Neuronal stem cell (in vitro differentiated cells): ENCODE data around the gene SPIB.

ENCODE experiments used
- DNase-seq: peaks from one replicate; pipeline ENCODE4 v3.0.0-alpha.2; 2013; ENCODE audit warnings: low spot score
- H2AFZ ChIP-seq: one replicate; pipeline ENCODE4 v1.6.1; 2013; ENCODE audit warnings: mild to moderate bottlenecking, low read length, inconsistent platforms
- H2AK5ac ChIP-seq: 2 replicates; pipeline ENCODE4 v1.6.1; 2013; ENCODE audit warnings: low read depth, mild to moderate bottlenecking, inconsistent platforms, low read length, moderate library complexity, mixed read lengths
- H2BK120ac ChIP-seq: 2 replicates; pipeline ENCODE4 v1.6.1; 2013; ENCODE audit warnings: low read depth, mild to moderate bottlenecking, inconsistent platforms, low read length, moderate library complexity, mixed read lengths
- H2BK12ac ChIP-seq: one replicate; pipeline ENCODE4 v1.6.1; 2013; ENCODE audit warnings: low read length, inconsistent platforms
- H2BK15ac ChIP-seq: 2 replicates; pipeline ENCODE4 v1.6.1; 2013; ENCODE audit warnings: mild to moderate bottlenecking, low read length, inconsistent platforms, mixed read lengths
- H2BK5ac ChIP-seq: one replicate; pipeline ENCODE4 v1.6.1; 2013; ENCODE audit warnings: inconsistent platforms, mild to moderate bottlenecking, low read length, moderate library complexity
- H3K14ac ChIP-seq: one replicate; pipeline ENCODE4 v1.6.1; 2013; ENCODE audit warnings: low read length, inconsistent platforms
- H3K18ac ChIP-seq: 2 replicates; pipeline ENCODE4 v1.6.1; 2013; ENCODE audit warnings: low read length, inconsistent platforms
- H3K23ac ChIP-seq: 2 replicates; pipeline ENCODE4 v1.6.1; 2013; ENCODE audit warnings: low read depth, mild to moderate bottlenecking, mixed read lengths, low read length, inconsistent platforms; ENCODE audit not compliant: poor library complexity
- H3K27ac ChIP-seq: replicated peaks from 3 replicates; pipeline ENCODE4 v1.5.1; 2013; ENCODE audit warnings: low read length, inconsistent platforms
- H3K27me3 ChIP-seq, 3 experiments: 2 replicates each; pipeline ENCODE4 v1.6.1; 2013; ENCODE audit warnings: low read length in 3 of 3, mild to moderate bottlenecking in 2 of 3, inconsistent platforms in 1 of 3, low read depth in 1 of 3, mixed read lengths in 1 of 3, moderate library complexity in 1 of 3; ENCODE audit not compliant: control insufficient read depth in 3 of 3, insufficient read depth in 3 of 3
- H3K36me3 ChIP-seq, 2 donors: replicated peaks in 1 of 2; 2 replicates each; pipeline ENCODE4 v1.6.1; 2013; ENCODE audit warnings: low read length in 2 of 2; ENCODE audit not compliant: control insufficient read depth in 2 of 2, insufficient read depth in 2 of 2
- H3K4ac ChIP-seq: 2 replicates; pipeline ENCODE4 v1.6.1; 2013; ENCODE audit warnings: inconsistent platforms, mild to moderate bottlenecking, low read length, moderate library complexity
- H3K4me1 ChIP-seq, 2 donors: 1 replicate in 1 of 2; 2 replicates in 1 of 2; pipeline ENCODE4 v1.6.1; 2013; ENCODE audit warnings: low read length in 2 of 2, low read depth in 1 of 2; ENCODE audit not compliant: control insufficient read depth in 2 of 2, insufficient read depth in 1 of 2
- H3K4me2 ChIP-seq: one replicate; pipeline ENCODE4 v1.6.1; 2013; ENCODE audit warnings: mild to moderate bottlenecking, low read length, inconsistent platforms; ENCODE audit not compliant: insufficient read depth, poor library complexity, severe bottlenecking
- H3K4me3 ChIP-seq, 2 donors: 2 replicates each; pipeline ENCODE4 v1.5.1; 2013; ENCODE audit warnings: low read length in 2 of 2, mild to moderate bottlenecking in 2 of 2, inconsistent platforms in 1 of 2, moderate library complexity in 1 of 2
- H3K79me1 ChIP-seq: one replicate; pipeline ENCODE4 v1.6.1; 2013; ENCODE audit warnings: low read depth, mild to moderate bottlenecking, inconsistent platforms, low read length, moderate library complexity
- H3K9ac ChIP-seq: one replicate; pipeline ENCODE4 v1.6.1; 2013; ENCODE audit warnings: mild to moderate bottlenecking, low read depth, low read length, inconsistent platforms; ENCODE audit not compliant: poor library complexity
- H3K9me3 ChIP-seq, 2 donors: replicated peaks in 1 of 2; 2 replicates each; pipeline versions ENCODE3 to v1.6.1; 2013; ENCODE audit warnings: low read length in 2 of 2, mild to moderate bottlenecking in 2 of 2, inconsistent platforms in 1 of 2, low read depth in 1 of 2, mixed read lengths in 1 of 2, moderate library complexity in 1 of 2; ENCODE audit not compliant: control insufficient read depth in 2 of 2, insufficient read depth in 1 of 2
- H4K8ac ChIP-seq: one replicate; pipeline ENCODE4 v1.6.1; 2013; ENCODE audit warnings: low read depth, mild to moderate bottlenecking, inconsistent platforms, low read length, moderate library complexity
- H4K91ac ChIP-seq: one replicate; pipeline ENCODE4 v1.6.1; 2013; ENCODE audit warnings: low read length, low read depth, mild to moderate bottlenecking, inconsistent platforms; ENCODE audit not compliant: poor library complexity
- WGBS, 2 donors: extraction: QIAGEN DNeasy Blood & Tissue Kit; methylation state at CpG; one replicate each; pipeline ENCODE4 v1.1.7; 2013; ENCODE audit warnings: missing lambda C conversion rate in 2 of 2, mixed read lengths in 1 of 2; ENCODE audit not compliant: insufficient read length in 2 of 2, insufficient replicate concordance in 1 of 2; ENCODE audit errors: extremely low coverage in 2 of 2; 5-methylcytosine and 5-hydroxymethylcytosine counted together

Gene SPIB

GRCh38 chr19:50383001-50383851, 35.5 kb upstream of the SPIB start:
- no CpG with 5 or more reads among the region's 21 CpGs for WGBS, 2 donors
- H3K4me1 ChIP-seq: peaks cover 8 to 12% of the 10 kb centered on the region in 2 donors
- H3K9ac ChIP-seq: peak overlapping the region; percentile 89
- peaks cover 52 to 68% of the 10 kb centered on the region in 2 donors for H3K36me3 ChIP-seq
- H3K14ac ChIP-seq: peak overlapping the region; percentile 31
- H3K9me3 ChIP-seq: no peaks in the 10 kb centered on the region
- peaks cover 17% of the 10 kb centered on the region for H3K79me1 ChIP-seq
- H3K23ac ChIP-seq: peak overlapping the region; percentile 98
- H3K4ac ChIP-seq: no peak overlapping the region
- H4K8ac ChIP-seq: peak overlapping the region; percentile 30
- H2BK5ac ChIP-seq: no peak overlapping the region
- H3K4me3 ChIP-seq: peak overlapping the region; percentile 70 to 75
- H3K4me2 ChIP-seq: peak overlapping the region; percentile 93
- no peak overlapping the region for H2AK5ac ChIP-seq
- peak overlapping the region; percentile 97 for H2AFZ ChIP-seq
- no peak overlapping the region for H2BK120ac ChIP-seq
- H4K91ac ChIP-seq: no peak overlapping the region
- H3K18ac ChIP-seq: no peak overlapping the region
- no peak overlapping the region for H2BK15ac ChIP-seq
- H3K27me3 ChIP-seq: peaks cover 0 to 2% (median 0%) of the 10 kb centered on the region in 3 experiments
- peak overlapping the region; percentile 55 for H3K27ac ChIP-seq
- H2BK12ac ChIP-seq: no peak overlapping the region
- DNase-seq: no peak

DNA sequence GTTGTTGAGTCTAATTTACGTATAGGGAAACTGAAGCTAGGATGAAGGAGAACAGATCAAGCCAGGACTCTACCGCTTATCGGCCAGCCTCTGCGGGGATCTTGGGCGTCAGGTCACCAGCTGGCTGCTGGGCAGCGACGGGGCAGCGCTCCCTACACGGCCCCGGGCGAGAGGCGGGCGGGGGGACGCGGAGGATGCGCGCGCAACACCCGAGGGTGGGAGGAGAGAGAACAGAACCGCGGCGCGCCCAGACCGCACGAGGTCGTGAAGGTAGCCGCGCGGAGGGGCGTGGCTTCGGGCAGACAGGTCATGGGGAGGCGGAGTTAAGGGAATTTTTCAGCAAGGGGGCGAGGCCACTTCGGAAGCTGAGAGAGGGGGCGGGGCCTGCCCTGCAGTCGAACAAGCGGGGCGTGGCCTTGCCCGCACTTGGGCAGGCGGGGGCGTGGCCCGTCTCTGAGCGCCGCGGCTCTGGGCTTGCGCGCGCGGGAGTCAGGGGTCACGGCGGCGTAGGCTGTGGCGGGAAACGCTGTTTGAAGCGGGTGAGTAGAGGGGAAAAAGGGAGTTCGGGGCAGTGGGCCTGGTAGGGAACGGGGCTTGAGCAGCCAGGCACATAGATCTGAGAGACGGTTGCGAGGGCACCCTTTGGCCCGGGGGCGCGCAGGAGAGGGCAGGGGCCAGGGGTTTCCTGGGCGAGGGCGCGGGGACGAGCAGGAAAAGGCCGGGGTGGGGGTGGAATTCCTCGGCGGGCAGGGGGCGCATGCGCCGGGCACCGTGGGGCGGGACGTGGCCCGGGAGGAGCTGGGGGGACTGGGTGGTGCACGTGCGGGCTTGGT, 34.7 kb upstream of the SPIB start, which contains the start of gene POLD1:
POLD1 (plus strand) TSS at position 496 of the 833 bp plus-strand sequence. CDS start 14,505 bp downstream, outside the sequence.
- Histone ChIP-seq H3K9me3 (no peaks in the 10 kb centered on the region), H2BK15ac (no peak within 1 kb of the TSS), H3K23ac (peak within 1 kb of the TSS; percentile 98), H3K18ac (peak within 1 kb of the TSS; percentile 97), H3K27me3 (peaks cover 0 to 2% (median 0%) of the 10 kb centered on the region in 3 experiments), H3K79me1 (peaks cover 17% of the 10 kb centered on the region), H3K4me1 (peaks cover 8 to 12% of the 10 kb centered on the region in 2 donors), H3K4me3 (peak within 1 kb of the TSS; percentile 70 to 90), H4K91ac (no peak within 1 kb of the TSS), H2AFZ (peak within 1 kb of the TSS; percentile 97), H4K8ac (peak within 1 kb of the TSS; percentile 30), H3K27ac (peak within 1 kb of the TSS; percentile 83), H2BK120ac (no peak within 1 kb of the TSS), H2AK5ac (peak within 1 kb of the TSS; percentile 61), H3K4ac (peak within 1 kb of the TSS; percentile 14), H3K14ac (peak within 1 kb of the TSS; percentile 31), H3K4me2 (peak within 1 kb of the TSS; percentile 93), H3K36me3 (peaks cover 44 to 68% of the 10 kb centered on the region in 2 donors), H2BK5ac (no peak within 1 kb of the TSS), H3K9ac (peak within 1 kb of the TSS; percentile 98), H2BK12ac (no peak within 1 kb of the TSS)
- WGBS, 2 donors: no CpG with 5 or more reads among the region's 78 CpGs
- peak; percentile 98 for DNase-seq

DNA sequence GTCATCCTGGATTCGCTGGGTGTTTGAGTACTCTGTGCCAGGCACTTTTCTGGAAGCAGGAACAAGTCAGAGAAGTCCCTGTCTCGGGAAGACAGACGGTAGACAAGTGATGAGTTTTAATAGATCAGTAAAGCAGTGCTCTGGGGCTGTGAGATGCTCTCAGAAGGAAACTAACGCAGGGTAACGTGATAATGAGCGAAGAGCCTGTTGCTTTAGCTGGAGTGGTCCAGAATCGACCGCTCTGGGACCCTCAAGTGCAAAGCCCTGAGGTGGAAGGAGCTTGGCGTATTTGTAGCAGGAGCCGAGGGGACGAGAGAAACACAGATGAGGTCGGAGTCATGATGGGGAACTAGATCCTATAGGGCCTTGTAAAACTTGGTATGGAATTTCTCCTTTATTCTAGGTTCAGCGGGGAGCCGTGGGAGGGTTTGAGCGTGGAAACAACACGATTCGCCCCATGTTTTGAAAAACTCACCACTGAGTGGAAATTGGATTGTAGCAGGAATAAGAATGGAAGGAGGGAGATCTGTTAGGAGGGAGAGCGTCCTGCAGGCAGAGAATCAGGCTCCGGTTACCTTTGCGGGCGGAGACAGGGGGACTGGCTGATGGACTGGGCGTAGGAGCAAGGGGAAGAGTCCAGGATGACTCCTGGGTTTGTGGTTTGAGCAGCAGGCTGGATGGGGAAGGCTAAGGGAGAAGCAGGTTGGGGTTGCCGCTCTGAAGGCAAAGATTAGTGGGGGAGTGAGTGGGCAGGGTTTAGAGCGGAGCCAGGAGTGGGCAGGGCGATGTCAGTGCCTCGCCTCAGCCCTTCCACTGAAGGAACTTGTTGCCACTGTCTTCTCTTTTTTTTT, 33.8 kb upstream of the SPIB start:
- peaks cover 8 to 12% of the 10 kb centered on the region in 2 donors for H3K4me1 ChIP-seq
- peak overlapping the region; percentile 70 to 90 for H3K4me3 ChIP-seq
- H3K4ac ChIP-seq: peak overlapping the region; percentile 14
- no peak overlapping the region for H3K23ac ChIP-seq
- H3K14ac ChIP-seq: no peak overlapping the region
- no peak overlapping the region for H2BK5ac ChIP-seq
- H3K18ac ChIP-seq: peak overlapping the region; percentile 97
- no peak overlapping the region for H2AK5ac ChIP-seq
- peak overlapping the region; percentile 93 for H3K4me2 ChIP-seq
- H3K9ac ChIP-seq: peak overlapping the region; percentile 98
- DNase-seq: peak; percentile 15
- peaks cover 37 to 63% of the 10 kb centered on the region in 2 donors for H3K36me3 ChIP-seq
- no peak overlapping the region for H2BK120ac ChIP-seq
- H4K8ac ChIP-seq: no peak overlapping the region
- no peaks in the 10 kb centered on the region for H3K9me3 ChIP-seq
- no peak overlapping the region for H2BK12ac ChIP-seq
- WGBS, 2 donors: no CpG with 5 or more reads among the region's 26 CpGs
- H3K27me3 ChIP-seq: peaks cover 0 to 2% (median 0%) of the 10 kb centered on the region in 3 experiments
- peaks cover 18% of the 10 kb centered on the region for H3K79me1 ChIP-seq
- peak overlapping the region; percentile 97 for H2AFZ ChIP-seq
- H3K27ac ChIP-seq: no peak overlapping the region
- no peak overlapping the region for H2BK15ac ChIP-seq
- no peak overlapping the region for H4K91ac ChIP-seq
